T1000 (cell line): Measurements from ENCODE around the gene GALR3.

Source experiments
- DNase-seq: peaks from one replicate; lab custom pipeline; 2025; ENCODE audit warnings: mixed read lengths; lab: John Stamatoyannopoulos, UW

GALR3 gene

DNA sequence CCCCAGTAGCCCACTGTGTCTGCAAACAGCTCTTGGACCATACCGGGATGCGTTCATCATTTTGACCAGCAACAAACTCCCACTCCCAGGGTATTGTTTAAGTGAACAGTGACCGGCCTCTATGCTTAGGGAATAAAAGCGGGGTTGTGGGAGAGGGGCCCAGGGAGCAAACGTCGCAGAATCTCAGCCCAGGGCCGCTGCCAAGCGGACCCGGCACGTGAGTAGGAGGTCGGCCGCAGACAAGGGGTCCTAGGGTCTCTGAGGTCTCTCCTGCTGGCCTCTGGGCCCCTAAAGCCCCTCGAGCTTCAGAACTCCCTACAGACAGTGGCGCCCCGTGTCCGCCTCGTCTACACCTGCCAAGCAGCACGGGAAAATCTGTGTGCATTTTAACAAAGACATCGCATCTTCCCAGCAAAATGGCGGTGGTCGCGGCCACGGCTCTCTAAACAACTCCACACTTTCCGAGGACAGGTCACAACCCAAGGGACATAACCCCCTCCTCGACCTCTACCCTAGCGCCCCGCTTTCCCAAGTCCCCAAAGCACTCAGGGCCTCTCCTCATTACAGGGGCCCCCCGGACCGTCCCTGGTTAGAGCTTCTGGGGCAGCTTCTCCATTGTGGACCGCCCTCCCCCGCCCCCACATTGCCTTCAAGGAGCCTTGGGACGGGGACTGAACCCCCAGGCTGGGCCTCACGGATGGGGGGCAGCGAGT is 19.4 kb upstream of the GALR3 start:
- DNase-seq = no peak

DNA sequence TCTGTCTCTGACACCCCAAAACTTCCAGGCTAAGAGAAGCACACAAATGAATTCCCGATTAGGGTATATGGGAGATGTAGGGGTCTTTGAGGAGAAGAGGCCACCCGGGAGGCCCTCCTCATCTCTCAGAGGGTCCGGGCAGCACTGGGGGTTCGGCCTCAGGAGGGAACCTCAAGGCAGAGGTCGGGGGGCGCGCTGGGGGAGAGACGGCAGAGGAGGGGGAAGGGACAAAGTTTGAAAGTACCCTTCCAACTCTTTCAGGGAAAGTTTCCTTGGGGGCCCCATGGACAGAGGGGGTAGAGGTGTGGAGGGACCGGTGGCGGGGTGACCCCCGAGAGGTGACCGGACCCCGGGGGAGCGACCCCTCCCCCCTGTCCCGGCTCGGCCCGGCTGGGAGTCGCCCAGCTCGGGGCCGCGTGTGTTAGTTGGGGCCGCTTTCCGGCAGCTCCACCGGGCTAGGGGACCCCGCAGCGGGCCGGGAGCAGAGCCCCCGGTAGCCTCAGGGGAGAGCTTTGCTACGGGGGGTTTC is 18.8 kb upstream of the GALR3 start:
- no peak for DNase-seq

- DNase-seq = peak; percentile 76
These were observed 18.0 kb upstream of the GALR3 start for GRCh38 chr22:37804881-37805809.

DNA sequence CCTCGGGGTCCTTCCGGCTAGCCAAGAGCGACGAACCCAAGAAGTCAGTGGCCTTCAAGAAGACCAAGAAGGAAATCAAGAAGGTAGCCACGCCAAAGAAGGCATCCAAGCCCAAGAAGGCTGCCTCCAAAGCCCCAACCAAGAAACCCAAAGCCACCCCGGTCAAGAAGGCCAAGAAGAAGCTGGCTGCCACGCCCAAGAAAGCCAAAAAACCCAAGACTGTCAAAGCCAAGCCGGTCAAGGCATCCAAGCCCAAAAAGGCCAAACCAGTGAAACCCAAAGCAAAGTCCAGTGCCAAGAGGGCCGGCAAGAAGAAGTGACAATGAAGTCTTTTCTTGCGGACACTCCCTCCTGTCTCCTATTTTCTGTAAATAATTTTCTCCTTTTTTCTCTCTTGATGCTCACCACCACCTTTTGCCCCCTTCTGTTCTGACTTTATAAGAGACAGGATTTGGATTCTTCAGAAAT is 17.3 kb upstream of the GALR3 start:
- no peak for DNase-seq

DNA sequence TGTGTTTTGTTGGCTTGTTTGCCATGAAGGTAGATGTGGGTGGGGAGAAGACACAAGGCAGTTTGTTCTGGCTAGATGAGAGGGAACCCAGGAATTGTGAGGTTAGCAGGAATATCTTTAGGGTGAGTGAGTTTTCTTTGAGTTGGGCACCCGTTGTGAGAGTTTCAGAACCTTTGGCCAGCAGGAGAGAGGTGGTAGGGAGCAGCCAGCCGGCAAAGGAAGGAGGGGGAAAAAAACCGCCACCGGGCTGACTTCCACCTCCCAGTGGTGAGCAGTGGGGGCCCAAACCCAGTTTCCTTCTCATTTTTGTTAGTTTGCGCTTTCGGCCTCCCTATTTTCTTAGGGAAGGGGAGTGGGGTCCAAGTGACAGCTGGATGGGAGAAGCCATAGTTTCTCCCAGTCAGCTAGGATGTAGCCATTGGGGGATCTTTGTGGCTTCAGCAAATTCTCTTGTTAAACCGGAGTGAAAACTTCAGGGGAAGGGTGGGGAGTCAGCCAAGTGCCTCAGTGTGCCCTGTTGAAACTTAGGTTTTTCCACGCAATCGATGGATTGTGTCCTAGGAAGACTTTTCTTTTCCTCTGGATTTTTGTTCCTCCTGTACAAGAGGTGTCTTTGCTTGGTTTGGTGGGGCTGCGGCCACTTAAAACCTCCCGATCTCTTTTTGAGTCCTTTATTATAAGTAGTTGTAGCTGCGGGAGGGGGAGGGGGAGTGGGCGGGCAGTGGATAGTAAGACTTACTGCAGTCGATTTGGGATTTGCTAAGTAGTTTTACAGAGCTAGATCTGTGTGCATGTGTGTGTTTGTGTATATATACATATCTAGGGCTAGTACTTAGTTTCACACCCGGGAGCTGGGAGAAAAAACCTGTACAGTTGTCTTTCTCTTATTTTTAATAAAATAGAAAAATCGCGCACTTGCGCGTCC is 16.5 kb upstream of the GALR3 start:
- DNase-seq = no peak

- DNase-seq = peak; percentile 90
These were observed 15.5 kb upstream of the GALR3 start, which contains the start of gene GCAT for GRCh38 chr22:37807410-37808293. Gene GCAT, plus strand, starts transcription at chr22:37807934. Its CDS starts 34 bp downstream, at chr22:37807968.

DNA sequence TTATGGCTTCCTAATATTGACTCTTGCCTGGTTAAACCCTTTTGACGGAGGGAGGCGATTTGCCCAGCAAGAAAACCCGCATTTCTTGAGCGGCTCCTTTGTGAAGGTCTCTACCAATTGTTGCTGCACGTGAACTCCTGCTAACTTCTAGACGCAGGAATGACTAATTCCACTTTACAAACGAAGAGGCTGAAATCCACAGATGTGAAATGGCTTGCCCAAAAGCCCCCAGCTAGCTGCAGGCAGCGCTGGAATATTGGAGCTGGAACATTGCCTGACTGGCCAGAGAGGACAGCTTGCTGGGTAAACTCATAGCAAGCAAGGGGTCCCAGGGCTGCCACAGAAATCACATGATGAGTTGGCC is 14.9 kb upstream of the GALR3 start:
- DNase-seq = no peak

DNA sequence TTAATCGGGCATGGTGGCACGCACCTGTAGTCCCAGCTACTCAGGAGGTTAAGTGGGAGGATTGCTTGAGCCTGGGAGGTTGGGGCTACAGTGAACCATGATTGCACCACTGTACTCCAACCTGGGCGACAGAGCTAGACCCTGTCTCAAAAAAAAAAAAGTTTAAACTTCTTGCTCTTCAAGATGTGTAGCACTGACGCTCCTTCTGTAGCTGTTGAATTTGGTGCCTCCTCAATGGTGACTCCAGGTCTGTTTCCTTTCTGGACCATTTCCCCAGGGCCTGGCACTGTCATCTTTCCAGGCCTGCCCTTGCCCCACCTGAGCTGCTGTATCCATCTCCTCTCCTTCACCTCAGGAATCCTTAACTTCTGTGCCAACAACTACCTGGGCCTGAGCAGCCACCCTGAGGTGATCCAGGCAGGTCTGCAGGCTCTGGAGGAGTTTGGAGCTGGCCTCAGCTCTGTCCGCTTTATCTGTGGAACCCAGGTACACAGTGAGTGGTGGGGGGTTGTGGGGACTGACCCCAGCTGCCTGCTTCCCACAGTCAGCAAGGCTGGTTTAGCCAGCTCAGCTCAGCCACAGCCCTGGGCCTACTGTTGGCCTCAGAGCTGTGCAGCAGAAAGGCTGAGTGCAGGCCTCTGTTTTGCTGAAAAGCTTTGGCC is 13.4 kb upstream of the GALR3 start:
- no peak for DNase-seq

DNA sequence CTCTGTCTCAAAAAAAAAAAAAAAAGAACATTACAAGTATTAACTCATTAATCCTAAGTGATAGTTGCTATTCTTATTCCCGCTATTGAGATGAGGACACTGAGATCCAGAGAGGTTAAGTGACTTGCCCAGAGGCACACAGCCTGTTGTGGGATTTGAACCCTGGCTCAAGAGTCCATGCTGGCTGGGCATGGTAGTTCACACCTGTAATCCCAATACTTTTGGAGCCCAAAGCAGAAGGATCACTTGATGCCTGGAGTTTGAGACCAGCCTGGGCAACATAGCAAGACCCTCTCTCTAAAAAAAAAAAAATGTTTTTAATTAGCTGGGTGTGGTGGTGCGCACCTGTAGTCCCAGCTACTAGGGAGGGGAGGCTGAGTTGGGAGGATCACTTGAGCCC is 11.3 kb upstream of the GALR3 start:
- DNase-seq = no peak

DNA sequence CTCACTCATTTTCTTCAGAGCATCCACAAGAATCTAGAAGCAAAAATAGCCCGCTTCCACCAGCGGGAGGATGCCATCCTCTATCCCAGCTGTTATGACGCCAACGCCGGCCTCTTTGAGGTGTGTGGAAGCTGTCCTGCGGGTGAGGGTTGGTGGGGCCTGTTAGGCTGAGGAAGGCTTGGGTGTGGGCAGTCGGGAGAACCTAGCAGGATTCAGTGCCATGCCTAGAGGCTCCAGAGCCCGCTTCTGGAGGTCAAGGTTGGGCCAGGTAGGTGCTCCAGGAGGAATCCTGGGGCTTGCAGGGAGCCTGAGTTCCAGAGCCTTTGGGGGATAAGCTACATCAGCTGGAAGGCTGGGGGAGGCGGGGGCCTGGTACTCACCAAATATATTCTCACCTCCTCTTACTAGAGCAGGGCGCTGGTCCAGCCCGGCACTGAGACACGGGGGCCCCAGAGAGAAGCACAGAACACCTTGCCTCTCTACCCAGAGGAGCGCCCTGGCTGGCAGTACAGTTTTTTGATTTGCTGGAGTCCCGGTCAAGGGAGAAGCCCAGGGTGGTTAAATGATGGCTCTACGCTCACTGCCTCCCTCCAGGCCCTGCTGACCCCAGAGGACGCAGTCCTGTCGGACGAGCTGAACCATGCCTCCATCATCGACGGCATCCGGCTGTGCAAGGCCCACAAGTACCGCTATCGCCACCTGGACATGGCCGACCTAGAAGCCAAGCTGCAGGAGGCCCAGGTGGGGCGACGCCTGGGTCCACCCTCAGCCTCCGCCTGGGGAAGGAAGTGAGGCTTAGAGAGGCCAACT is 10.1 kb upstream of the GALR3 start:
- DNase-seq = no peak

GRCh38 chr22:37815593-37815992 is 7.6 kb upstream of the GALR3 start:
- DNase-seq = no peak

- DNase-seq = no peak
These were observed 6.5 kb upstream of the GALR3 start for GRCh38 chr22:37816543-37817180.

DNA sequence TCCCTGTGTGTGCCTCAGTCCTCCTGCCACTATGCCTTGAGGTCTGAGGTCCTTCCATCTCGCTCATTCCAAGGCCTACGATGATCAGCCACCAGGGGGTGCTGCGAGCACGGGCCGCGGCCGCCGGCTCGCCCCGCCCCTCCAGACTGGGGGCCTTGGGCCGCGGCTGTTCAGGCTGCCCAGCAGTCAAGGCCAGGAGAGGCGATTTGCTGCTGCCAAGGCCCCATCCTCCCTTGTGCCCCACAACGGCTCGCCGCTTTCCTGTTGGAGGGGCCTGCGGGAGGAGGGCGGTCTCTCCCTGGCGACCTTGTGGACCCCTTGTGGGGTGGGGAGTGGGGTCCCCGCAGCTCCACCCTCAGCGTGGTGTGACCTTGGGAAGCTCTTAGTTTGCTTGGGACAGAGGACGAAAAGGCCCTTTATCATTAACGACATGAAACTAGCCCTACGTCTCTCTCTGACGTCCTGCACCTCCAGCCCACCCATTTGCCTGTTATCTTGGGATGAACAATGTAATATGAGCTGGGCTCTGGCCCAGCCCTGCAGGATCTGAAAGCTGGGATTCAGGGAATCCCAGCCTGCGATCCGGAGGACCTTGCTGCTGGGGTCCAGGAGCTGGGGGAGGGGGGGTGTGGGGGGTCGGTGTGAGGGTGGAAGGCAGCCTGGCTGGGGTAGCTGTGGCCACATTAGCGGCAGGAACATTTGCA is 5.3 kb upstream of the GALR3 start:
- peak; percentile 69 for DNase-seq

DNA sequence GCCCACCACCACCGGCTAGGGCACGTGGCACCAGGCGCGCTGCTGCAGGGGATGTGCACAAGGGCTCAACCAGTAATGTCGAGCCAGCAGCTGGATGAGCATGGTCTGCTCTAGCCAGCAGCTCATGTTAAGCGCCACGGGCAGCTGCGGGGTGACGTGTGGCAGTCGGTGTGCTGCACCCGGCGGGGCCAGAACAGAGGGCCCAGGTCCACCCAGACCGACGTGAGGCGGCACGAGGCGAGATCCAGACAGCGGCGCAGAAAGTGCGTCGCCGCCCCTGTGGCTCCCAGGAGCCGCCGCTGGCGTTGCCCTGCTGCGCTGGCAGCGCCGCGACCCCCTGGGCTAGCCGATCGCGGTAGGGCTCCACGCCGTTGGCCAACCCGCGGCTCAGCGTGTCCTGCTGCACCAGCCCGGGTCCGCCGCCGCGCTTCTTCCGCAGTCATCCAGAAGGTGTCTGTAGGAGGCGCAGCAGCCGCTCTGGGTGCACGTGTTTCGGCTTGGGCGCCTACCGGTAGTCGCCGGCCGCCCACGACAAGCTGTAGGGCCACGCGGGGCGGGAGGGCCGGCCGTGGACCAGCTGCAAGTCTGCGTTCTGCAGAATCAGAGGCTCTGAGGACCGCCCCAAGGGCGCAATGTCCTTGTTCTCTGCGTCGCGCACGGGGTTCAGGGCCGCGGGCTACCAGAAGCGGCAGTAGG is 4.6 kb upstream of the GALR3 start:
- DNase-seq = no peak

DNA sequence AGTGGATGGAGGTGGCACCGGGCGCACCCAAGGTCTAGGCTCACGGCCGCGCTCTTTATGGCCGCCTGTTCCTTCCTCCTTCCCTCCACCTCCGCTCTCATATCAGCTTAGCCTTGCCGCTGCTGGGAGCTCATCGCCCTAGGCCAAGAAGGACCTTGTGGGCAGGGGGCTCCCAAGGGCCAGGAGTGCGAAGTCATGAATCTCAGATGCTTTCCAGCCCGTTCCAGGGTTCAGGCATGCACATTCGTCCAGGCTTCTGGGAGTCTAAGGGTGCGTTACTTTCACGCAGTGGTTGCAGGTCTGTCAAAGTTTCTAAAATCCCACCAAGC is 4.1 kb upstream of the GALR3 start:
- no peak for DNase-seq

DNA sequence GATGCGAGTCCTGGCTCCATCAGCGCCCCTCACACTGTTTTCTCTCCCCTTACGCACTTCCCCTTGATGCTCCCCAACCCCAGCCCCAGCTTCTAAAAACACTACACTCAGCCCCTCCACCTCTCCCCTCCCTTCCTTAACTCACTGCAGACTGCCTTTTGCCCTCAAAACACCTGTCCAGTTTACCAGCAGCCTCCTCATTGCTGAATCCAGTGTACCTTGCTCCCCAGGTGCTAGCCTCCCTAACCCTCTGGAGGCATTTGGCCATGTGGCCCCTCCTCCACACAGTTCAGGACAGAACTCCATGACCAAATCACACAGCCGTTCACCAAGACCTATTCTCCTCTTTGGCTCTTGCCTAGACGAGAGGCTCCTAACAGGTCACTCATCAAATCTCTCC is 2.8 kb upstream of the GALR3 start:
- DNase-seq = no peak

DNA sequence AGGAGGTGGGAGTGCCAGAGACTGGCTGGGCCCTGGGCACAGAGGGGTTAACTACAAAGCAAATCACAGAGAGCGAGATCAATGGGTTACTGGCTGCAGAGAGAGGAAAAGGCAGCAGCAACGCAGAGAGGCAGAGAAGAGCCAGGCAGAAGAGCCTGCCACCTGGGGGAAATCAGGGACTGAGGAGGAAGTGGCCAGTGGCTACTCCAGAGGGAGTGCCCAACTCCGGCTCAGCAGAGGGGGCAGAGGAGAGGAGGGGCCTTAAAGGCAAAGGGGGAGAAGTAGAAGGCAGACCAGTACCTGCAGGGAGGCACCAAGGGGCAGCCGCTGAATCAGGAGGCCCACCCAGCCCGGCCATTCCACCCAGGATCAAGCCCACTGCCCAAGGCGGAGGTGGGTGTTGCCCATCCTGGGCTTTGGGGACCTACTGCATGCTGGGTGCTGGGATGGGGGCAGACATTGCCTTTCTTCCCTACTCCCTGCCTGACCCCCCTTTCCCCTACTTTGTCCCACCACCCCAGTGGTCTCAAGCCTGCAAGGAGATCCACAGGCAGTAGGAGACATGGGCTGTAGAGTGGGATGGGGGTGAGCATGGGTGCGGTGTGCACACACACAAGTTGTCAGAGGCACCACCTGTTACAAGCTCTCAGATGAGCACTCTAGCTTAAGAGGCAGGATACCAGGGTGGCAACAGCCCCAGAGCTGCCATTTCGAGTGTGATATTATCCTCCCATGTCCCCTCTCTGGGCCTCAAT is 926 bp upstream of the GALR3 start:
- no peak for DNase-seq
